GM20431 (cell line): ENCODE measurements around the gene PSMB10.
"Not testable (repeated sequence)": the region's sequence is repeated elsewhere in the genome, so short reads cannot be mapped to it uniquely, and the experiment has no call there.

Source experiments
- in situ Hi-C: fragments of 300-500 bp; cut with MseI, MboI; formaldehyde crosslinking; loops from one replicate; pipeline ENCODE4 v1.15.0; 2020; ENCODE audit warnings: low sequenced_read_pairs; ENCODE audit not compliant: unreplicated experiment

Gene PSMB10

DNA sequence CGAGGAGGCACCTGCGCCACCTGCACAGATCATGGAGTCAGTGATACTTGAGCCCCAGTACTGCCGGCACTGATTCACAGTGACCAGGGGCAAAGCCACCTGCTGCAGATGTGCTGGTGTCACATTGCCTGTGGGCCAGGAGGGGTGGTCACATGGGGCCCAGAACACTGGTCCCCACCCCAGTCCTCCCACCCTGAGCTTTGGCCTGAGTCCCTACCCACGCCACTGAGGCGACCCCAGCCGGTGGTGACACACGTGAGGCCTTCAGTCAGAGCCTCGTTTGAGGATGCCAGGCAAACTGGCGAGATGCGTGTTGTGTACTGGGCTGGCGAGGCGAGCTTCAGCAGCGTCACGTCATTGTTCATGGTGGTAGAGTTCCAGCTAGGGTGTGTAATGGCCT is 6.5 kb downstream of the PSMB10 start:
- in situ Hi-C loops, result no loop called here

DNA sequence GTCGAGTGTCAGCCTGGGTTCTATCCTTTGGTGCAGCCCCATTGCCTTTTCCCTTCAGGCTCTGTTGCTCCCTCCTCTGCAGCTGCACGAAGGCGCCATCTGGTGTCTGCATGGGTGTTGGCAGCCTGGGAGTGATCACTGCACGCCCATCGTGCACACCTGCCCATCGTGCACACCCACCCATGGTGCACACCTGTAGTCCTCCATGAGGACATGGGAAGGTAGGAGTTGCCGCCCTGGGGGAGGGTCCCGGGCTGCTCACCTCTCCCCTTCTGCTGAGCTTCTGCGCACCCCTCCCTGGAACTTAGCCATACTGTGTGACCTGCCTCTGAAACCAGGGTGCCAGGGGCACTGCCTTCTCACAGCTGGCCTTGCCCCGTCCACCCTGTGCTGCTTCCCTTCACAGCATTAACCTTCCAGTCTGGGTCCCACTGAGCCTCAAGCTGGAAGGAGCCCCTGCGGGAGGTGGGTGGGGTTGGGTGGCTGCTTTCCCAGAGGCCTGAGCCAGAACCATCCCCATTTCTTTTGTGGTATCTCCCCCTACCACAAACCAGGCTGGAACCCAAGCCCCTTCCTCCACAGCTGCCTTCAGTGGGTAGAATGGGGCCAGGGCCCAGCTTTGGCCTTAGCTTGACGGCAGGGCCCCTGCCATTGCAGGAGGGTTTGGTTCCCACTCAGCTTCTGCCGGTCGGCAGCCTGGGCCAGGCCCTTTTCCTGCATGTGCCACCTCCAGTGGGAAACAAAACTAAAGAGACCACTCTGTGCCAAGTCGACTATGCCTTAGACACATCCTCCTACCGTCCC is 7.9 kb downstream of the PSMB10 start:
- in situ Hi-C loops, result no loop called here

DNA sequence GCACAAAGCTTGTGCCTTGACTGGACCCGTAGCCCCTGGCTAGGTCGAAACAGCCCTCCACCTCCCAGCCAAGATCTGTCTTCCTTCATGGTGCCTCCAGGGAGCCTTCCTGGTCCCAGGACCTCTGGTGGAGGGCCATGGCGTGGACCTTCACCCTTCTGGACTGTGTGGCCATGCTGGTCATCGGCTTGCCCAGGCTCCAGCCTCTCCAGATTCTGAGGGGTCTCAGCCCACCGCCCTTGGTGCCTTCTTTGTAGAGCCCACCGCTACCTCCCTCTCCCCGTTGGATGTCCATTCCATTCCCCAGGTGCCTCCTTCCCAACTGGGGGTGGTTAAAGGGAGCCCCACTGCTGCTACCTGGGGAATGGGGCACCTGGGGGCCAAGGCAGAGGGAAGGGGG is 8.5 kb downstream of the PSMB10 start:
- in situ Hi-C loops, result no loop called here

DNA sequence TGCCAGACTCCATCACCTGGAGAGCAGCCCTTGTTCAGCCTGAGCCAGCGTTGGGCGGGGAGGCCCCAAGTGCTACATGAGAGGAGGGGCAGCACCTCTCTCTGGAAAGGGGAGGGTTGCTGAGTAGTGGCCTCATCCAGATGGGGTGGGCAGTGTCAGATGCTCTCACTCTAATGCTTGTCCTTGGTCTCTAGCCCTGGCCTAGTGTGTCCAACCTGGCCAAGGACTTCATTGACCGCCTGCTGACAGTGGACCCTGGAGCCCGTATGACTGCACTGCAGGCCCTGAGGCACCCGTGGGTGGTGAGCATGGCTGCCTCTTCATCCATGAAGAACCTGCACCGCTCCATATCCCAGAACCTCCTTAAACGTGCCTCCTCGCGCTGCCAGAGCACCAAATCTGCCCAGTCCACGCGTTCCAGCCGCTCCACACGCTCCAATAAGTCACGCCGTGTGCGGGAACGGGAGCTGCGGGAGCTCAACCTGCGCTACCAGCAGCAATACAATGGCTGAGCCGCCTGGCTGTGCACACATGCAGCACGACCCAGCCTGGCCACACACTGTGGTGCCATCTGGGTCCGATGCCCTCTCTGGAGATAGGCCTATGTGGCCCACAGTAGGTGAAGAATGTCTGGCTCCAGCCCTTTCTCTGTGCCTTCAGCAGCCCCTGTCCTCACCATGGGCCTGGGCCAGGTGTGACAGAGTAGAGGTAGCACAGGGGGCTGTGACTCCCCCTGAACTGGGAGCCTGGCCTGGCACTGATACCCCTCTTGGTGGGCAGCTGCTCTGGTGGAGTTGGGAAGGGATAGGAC is 9.3 kb downstream of the PSMB10 start:
- in situ Hi-C loops, result no loop called here

DNA sequence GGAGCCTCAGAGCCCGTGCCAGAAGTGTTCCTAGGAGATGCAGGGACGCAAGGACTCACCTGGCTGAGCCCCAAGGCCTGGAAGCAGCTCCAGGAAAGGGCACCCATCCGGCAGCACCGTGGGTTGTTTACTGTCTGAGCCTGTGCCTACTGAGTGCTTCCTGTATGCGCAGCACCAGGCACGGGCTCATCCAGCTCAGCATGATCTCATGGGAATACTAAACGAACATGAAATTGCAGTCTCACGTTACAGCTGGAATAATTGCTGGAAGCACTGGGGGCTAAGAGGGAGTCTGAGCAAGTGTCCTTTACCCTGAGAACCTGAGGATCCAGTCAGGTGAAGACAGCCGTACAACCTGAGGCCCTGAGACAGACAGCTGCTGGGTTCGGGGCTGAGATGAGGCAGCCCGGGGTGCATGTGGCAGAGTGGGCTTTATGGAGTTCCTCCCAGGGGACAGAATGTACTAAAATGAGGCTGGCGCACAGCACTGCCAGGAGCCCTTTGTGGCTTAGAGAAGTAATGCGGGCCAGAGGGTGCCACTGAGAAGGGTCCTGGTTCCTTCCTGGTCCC is 10.4 kb downstream of the PSMB10 start:
- in situ Hi-C loops, result no loop called here

DNA sequence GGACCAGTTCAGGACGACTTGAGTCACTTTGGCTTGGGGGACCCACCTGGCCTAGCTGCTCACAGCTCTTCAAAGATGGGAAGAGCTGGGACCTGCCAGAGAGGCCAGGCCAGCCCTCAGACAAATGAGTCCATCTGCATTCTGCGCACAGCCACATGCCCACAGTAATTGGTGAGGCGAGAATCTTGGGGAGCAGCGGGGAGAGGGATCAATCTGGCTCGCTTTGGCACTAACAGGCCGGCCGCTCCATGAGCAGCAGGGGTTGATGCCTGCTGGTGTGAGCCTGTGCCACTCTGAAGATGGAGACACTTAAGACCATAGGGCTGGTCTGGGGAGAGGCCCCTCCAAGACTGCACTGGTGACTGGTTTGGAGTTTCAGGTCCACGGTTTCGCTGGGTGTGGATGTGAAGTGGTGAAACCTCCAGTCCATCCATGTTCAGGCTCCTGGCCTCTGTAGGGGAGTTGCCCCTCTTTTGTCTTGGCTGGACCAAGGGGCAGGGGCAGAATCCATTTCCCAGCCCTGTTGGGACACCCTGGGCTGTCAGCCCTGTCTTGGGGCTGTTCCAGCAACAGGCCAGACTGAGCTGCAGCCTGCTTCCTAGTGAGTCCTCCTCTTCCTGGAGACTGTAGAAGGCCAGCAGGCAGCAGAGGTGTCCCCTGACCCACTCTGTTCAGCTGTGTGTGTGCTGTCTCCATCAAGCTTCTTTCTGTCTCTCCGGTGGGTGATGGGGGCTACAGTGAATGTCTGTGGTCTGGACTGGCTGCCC is 12.3 kb downstream of the PSMB10 start:
- in situ Hi-C loops, result no loop called here

DNA sequence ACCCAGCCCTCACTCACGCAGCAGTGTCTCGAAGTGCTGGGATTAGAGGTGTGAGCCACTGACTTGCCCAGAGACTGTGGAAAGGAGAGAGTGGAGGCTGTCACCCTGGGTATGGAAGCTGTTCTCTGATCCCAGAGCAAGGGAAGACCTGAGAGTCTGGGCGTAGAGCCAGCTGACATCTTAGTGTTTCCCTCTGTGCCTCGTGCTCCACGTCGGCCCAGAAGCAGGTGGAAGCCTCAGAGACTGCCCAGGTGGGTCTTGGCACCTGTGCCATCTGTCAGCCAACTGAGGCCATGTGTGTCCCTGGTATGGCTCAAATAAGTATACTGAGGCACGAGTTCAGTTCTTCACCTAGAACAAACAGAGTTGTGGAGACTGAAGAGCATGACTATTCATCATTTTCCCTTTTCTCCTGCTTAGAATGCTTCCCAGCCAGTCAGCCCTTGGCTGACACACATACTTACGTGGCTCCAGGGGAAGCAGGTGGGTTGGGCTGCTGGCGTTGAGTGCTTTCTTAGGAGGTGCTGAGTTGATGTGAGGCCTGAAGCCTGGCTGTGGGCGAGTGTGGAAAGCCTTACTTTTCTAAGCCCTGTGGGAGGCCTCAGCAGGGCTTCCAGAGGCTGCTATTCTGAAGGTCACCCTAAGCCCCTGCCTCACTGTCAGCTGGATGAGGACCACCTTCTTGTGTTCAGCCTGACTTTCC is 13.1 kb downstream of the PSMB10 start:
- in situ Hi-C loops, result no loop called here

DNA sequence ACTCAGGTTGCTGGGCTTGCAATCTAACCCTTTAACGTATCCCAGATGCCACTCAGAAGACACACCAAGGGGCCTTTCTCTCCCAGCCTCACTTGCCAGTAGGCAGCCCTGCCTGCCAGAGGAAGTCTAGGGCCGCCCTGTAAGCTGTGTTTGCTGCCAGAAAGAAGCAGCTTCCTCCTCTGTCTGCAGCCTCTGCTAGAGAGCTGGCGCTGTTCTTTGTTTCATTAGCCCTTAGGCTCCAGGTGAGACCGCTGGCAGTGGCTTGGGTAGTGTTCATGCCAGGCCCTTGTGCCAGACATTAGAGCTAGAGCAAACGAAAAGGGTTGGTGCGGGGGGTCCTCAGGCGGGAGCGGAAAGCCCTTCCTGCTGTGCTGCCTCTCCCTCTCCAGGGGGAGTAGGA is 13.9 kb downstream of the PSMB10 start:
- in situ Hi-C loops, result no loop called here

DNA sequence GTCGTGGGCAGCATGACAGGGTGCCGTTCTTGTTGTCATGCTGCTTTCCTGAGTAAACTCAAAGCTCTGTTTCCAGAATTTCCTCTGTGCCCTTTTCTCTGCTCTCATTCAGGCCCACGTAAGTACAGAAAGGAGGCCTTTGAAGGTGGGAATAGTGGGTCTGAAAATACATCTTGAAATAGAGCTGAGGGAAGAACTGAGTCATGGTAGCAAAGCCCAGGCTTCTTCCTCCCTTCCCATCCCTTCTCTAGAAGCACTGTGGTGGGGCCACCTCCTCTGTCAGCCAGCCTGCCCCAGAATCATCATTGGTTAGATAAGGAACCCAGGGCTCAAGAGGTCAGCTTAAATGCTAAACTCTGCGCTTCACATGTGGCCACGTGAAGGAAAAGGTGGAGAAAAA is 14.4 kb downstream of the PSMB10 start:
- in situ Hi-C loops, result no loop called here

DNA sequence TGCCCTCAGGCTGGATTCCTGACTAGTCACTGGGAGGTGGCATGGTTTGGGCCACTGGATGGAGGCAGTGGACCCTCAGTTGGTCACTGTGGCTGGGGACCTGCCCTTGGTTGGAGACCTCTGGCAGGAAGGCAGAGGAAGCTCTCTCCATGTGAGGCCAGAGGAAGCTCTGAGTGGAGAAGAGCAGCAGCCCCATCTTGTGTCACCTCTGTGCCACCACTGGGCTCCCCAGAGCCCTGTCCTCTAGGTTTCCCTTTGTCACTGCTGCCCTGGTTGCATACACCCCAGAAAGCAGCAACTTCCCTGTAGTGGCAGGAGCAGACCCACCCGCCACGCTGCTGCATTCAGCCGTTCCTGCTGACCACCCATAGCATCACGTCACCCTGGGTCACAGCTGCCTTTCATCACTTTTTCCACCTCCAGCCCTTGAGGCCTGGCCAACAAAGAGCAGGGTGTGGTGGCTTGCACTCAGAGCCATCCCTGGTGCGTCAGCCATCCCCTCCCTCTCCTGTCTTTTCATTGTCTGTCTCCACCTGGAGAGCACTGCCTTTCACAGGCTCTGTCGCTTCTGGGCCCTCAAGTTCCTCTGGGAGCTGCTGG is 16.9 kb downstream of the PSMB10 start:
- in situ Hi-C loops, result no loop called here

DNA sequence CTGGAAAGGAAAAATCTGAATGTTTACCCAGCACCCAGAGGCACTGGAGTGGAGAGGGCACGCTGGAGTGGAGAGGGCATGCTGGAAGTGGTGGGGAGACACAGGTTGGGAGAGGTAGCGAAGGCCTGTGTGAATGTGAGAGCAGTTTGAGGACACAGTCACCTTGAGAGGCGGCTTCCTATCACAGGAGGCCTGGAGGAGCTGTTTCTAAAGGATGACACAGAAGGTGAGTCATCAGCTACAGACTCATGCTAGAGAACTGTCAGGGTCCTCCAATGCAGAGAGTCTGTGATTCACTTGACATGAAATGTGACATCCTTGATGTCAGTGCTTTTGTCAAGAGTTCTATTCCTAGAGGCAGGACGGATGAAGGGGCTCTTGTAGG is 18.8 kb downstream of the PSMB10 start:
- in situ Hi-C loops, result no loop called here

DNA sequence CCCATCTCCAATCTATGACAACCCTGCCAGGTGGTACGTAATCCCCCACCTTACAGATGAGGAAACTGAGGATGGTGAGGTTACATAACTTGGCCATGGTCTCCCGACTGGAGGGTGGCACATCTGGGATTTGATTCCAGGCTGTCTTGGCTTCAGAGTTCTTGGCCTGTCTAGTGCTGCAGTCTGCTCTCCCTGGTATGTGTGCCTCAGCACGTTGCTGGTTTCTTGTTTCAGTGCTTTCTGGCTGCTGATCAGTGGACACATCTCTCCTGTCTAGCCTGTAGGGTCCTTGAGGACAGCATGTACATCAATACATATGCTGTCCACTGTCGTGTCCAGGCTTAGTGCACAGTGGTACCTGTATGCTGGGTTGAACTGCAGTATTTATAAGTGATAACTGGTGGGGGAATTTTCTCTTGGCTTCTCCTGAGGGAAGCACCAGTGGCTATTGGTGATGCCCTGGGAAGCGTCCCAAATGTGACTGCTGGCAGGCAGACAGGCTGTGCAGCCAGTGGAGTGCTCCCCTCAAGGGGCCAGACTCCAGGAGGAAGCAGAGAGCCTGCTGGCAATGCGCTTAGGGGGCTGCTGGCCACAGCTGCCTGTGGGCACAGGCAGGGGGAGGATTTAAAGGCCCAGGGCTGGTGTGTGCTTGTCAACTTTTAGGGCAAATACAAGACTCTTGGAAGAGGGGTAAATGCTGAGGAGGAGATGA is 19.4 kb downstream of the PSMB10 start:
- in situ Hi-C loops, result no loop called here

DNA sequence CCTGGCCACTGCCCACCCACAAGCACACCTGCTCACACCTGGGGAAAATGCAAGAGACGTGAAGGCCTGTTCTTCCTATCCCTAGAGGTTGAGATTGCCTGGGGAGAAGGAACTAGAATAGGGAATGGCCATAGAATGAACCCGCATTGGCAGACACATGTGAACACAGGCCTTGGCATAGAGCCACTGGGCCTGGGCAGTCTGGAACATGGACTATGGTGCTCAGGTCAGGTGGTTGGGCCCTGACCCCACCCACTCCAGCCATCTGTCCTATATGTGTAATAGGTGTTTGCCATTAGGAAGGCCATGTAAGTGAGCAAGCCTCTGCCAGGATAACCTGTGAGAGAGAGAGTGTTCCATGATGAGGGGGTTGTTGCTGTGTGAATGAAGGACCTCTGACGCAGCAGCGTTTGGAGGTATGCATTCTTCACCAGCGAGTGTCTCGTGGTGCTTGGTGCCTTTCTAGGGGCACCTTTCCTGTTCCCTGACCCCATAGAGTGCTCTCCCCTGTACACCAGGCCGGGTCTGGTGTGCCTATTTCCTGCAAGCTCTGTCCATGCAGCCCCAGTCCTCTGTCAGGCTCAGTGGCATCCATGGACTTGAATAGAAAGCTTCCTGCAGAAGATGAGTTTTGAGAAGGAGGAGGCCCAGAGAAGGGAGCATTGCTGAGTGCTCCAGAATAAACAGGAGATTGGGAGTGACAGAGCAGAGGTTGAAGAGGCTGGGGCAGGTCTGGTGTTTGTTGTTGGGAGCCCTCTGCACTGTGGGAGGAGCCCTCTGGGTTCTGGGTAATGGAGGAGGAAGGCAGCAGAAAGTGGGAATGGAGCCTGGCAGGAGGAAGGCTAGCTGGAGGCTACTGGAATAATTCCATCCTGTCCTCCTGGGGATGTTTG is 20.6 kb downstream of the PSMB10 start:
- in situ Hi-C loops, result no loop called here

DNA sequence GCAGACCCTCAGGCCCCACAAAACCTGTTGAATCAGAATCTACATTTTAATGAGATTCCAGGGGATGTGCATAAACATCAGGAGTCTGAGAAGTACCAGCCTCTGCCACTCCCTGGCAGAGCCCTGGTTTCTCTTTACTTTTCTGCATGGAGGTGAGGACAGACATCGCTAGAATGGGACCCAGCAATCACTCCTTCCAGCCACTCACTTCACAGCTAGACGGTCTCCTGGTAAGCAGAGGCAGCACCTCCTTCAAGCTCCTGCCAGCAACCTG is 21.2 kb downstream of the PSMB10 start:
- in situ Hi-C loops, result not testable (repeated sequence)

DNA sequence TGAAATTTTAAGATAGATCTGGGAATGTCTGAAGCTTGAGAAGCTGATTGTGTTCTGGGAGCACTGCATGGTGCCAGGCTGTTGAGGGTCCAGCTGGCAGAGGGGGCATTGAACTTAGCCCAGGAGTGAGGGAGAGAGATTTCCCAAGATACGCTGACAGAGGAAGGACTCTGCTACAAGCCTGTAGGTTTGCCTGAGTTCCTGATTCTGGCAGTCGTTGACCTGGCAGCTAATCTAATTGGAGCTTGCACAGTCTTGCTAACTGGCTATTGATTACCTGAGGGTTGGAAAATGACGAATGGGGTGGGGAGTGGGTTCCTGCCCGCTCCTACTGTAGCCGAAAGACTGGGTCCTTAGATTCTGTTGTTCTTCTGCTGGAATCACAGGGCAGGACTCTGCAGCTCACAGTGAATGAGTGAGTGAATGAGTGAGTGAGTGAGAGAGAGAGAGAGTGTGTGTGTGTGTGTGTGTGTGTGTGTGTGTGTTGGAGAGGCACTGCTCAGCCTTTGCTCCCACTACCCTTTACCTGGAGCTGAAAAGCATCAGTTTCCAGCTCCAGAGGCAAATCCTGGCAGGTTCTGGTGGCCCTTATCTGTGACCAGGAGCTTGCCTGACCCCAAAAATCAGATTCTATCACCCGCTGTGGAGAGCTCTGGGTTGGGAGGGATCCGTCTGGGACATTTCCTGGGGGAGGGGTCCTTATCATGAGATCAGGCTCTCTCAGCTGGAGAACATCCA is 21.7 kb downstream of the PSMB10 start:
- in situ Hi-C loops, result no loop called here

DNA sequence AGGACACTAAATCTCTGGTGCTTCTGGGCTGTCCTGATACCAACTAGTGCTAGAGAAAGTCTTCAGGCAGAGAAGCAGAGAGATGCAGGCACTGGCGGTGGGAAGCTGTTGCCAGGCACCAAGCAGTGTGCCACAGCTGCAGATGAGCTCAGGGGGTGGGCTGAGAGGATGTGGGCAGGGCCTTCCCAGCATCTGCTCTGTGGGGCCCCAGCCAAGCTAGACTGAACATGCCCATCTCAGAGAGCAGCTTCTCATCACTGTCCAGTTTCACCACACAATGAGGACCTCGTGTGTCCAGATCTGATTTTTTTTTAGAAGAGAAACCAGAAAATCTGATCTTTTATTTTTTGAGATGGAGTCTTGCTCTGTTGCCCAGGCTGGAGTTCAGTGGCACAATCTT is 26.5 kb downstream of the PSMB10 start:
- in situ Hi-C loops, result no loop called here

DNA sequence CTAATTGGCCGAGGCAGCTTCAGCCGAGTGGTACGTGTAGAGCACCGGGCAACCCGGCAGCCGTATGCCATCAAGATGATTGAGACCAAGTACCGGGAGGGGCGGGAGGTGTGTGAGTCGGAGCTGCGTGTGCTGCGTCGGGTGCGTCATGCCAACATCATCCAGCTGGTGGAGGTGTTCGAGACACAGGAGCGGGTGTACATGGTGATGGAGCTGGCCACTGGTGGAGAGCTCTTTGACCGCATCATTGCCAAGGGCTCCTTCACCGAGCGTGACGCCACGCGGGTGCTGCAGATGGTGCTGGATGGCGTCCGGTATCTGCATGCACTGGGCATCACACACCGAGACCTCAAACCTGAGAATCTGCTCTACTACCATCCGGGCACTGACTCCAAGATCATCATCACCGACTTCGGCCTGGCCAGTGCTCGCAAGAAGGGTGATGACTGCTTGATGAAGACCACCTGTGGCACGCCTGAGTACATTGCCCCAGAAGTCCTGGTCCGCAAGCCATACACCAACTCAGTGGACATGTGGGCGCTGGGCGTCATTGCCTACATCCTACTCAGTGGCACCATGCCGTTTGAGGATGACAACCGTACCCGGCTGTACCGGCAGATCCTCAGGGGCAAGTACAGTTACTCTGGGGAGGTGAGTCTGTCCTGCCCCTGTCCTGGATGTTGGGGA is 27.5 kb downstream of the PSMB10 start:
- in situ Hi-C loops, result no loop called here
